Measurements from ENCODE around the gene CCSAP. TPM values are rescaled to one million over a fixed set of nuclear protein-coding genes. Genes with fewer than 3 reads are reported as not detected.

The CCSAP gene
- polyA plus RNA-seq, 1 of the 3 experiments (the other 2 are of a cell fraction) = 1.8 TPM

- Histone ChIP-seq H3K27me3 (ENCODE audit: insufficient read depth) (peaks cover 9% of the 10 kb centered on the region; the same call in 1 of the 2 replicates), H2AFZ (ENCODE audit: low read depth) (no peak overlapping the region), H3K9me3 (no peaks in the 10 kb centered on the region), H3K27ac (ENCODE audit: low read depth in 2 of 2, low read length in 1 of 2) (no peak overlapping the region), H3K79me2 (ENCODE audit: insufficient read depth) (no peaks in the 10 kb centered on the region), H4K20me1 (ENCODE audit: insufficient read depth) (no peaks in the 10 kb centered on the region), H3F3A (replicated peaks; ENCODE audit: insufficient read depth) (no peaks in the 10 kb centered on the region), H3K4me3 (ENCODE audit: low read depth in 2 of 2, low read length in 1 of 2) (no peak overlapping the region), H3K4me2 (no peak overlapping the region), H3K9ac (no peak overlapping the region), H3K9me2 (no peaks in the 10 kb centered on the region), H3K36me3 (replicated peaks in 1 of 2; ENCODE audit: control insufficient read depth in 1 of 2, insufficient read depth in 2 of 2, low read length in 1 of 2) (no peaks in the 10 kb centered on the region), H3K4me1 (ENCODE audit: control insufficient read depth in 1 of 2, insufficient read depth in 2 of 2, low read depth in 1 of 2, low read length in 1 of 2) (no peaks in the 10 kb centered on the region; a peak in 2 of 4 replicates)
- CTCF ChIA-PET = interaction anchor here (0.6 to 2.5 kb wide), 3 partner anchors 12 to 111 kb away, joined by 3 to 10 read pairs (median 3); no protein-coding TSS in a partner anchor
- DNase-seq = peak; percentile 55
- TF ChIP-seq SMC3 (IDR thresholded peaks at IDR 0.05; ENCODE audit: low read depth, low read length) = no peak
- no peak for TF ChIP-seq GABPA (IDR thresholded peaks at IDR 0.05; ENCODE audit: low read depth)
- no peak for TF ChIP-seq TAF1 (IDR thresholded peaks at IDR 0.05; ENCODE audit: borderline replicate concordance, low read depth, low read length)
- TF ChIP-seq TCF12 (IDR thresholded peaks at IDR 0.05) = no peak
- no peak for TF ChIP-seq POLR2AphosphoS5 (IDR thresholded peaks at IDR 0.05; ENCODE audit: low read depth, low read length)
- TF ChIP-seq FOXM1 (IDR thresholded peaks at IDR 0.05; ENCODE audit: low read depth) = no peak
- TF ChIP-seq USF2 (IDR thresholded peaks at IDR 0.05; ENCODE audit: borderline replicate concordance, low read depth, low read length) = no peak
- TF ChIP-seq, protein P1, sequence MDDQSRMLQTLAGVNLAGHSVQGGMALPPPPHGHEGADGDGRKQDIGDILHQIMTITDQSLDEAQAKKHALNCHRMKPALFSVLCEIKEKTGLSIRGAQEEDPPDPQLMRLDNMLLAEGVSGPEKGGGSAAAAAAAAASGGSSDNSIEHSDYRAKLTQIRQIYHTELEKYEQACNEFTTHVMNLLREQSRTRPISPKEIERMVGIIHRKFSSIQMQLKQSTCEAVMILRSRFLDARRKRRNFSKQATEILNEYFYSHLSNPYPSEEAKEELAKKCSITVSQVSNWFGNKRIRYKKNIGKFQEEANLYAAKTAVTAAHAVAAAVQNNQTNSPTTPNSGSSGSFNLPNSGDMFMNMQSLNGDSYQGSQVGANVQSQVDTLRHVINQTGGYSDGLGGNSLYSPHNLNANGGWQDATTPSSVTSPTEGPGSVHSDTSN (IDR thresholded peaks at IDR 0.05) = no peak
- TF ChIP-seq MEF2A (IDR thresholded peaks at IDR 0.05; ENCODE audit: borderline replicate concordance, low read depth) = no peak
- no peak for TF ChIP-seq JUND (IDR thresholded peaks at IDR 0.05)
- POLR2A ChIA-PET = no interaction called here
- 62% methylated on average over 6 of the region's 7 CpGs for WGBS (ENCODE audit: low lambda C conversion rate)
These were observed 27.8 kb upstream of the CCSAP start for GRCh38 chr1:229370601-229371021.

GRCh38 chr1:229368347-229368746, 25.5 kb upstream of the CCSAP start:
- ChIA-PET POLR2A (no interaction called here), CTCF (interaction anchor here (0.7 kb wide), 1 partner anchor 11 kb away, joined by 3 read pairs; no protein-coding TSS in a partner anchor)
- Histone ChIP-seq H3K27me3 (ENCODE audit: insufficient read depth) (peaks cover 9% of the 10 kb centered on the region; the same call in 1 of the 2 replicates), H3K4me1 (ENCODE audit: control insufficient read depth in 1 of 2, insufficient read depth in 2 of 2, low read depth in 1 of 2, low read length in 1 of 2) (no peaks in the 10 kb centered on the region; a peak in 2 of 4 replicates), H3K36me3 (replicated peaks in 1 of 2; ENCODE audit: control insufficient read depth in 1 of 2, insufficient read depth in 2 of 2, low read length in 1 of 2) (no peaks in the 10 kb centered on the region), H2AFZ (ENCODE audit: low read depth) (no peak overlapping the region), H3F3A (replicated peaks; ENCODE audit: insufficient read depth) (no peaks in the 10 kb centered on the region), H3K27ac (ENCODE audit: low read depth in 2 of 2, low read length in 1 of 2) (no peak overlapping the region), H3K9me3 (no peaks in the 10 kb centered on the region), H4K20me1 (ENCODE audit: insufficient read depth) (no peaks in the 10 kb centered on the region), H3K79me2 (ENCODE audit: insufficient read depth) (no peaks in the 10 kb centered on the region), H3K9me2 (no peaks in the 10 kb centered on the region), H3K9ac (no peak overlapping the region), H3K4me2 (no peak overlapping the region), H3K4me3 (ENCODE audit: low read depth in 2 of 2, low read length in 1 of 2) (no peak overlapping the region)
- WGBS (ENCODE audit: low lambda C conversion rate) = 65% methylated on average over 2 of the region's 2 CpGs
- no peak for DNase-seq
- no peak for TF ChIP-seq RFX5 (IDR thresholded peaks at IDR 0.05; ENCODE audit: low read length)
- TF ChIP-seq SIN3A (IDR thresholded peaks at IDR 0.05; ENCODE audit: borderline replicate concordance, low read depth, low read length) = no peak
- TF ChIP-seq, protein P2, sequence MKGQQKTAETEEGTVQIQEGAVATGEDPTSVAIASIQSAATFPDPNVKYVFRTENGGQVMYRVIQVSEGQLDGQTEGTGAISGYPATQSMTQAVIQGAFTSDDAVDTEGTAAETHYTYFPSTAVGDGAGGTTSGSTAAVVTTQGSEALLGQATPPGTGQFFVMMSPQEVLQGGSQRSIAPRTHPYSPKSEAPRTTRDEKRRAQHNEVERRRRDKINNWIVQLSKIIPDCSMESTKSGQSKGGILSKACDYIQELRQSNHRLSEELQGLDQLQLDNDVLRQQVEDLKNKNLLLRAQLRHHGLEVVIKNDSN (IDR thresholded peaks at IDR 0.05; ENCODE audit: borderline replicate concordance, low read depth) = no peak
- no peak for TF ChIP-seq NFIC (IDR thresholded peaks at IDR 0.05; ENCODE audit: borderline replicate concordance)
- no peak for TF ChIP-seq JUND (IDR thresholded peaks at IDR 0.05)
